NCI-H1105 (cell line): Measurements from ENCODE around the gene GNG11.

Source experiments
- DNase-seq: peaks from one replicate; lab custom pipeline; 2025; lab: John Stamatoyannopoulos, UW

The GNG11 gene

GRCh38 chr7:93948106-93948505, 26.6 kb downstream of the GNG11 start:
- no peak for DNase-seq

GRCh38 chr7:93948873-93949272, 27.3 kb downstream of the GNG11 start:
- no peak for DNase-seq

- DNase-seq, result no peak
Observed at GRCh38 chr7:93949423-93949822, 27.9 kb downstream of the GNG11 start.

- DNase-seq, result no peak
Observed at GRCh38 chr7:93955304-93955703, 33.8 kb downstream of the GNG11 start.

GRCh38 chr7:93957767-93958166, 36.2 kb downstream of the GNG11 start:
- no peak for DNase-seq

- no peak for DNase-seq
Observed at GRCh38 chr7:93958216-93958615, 36.7 kb downstream of the GNG11 start.

GRCh38 chr7:93958651-93959050, 37.1 kb downstream of the GNG11 start:
- DNase-seq, result no peak

- DNase-seq, result no peak
Observed at GRCh38 chr7:93960986-93961385, 39.5 kb downstream of the GNG11 start.

GRCh38 chr7:93964262-93964661, 42.7 kb downstream of the GNG11 start:
- no peak for DNase-seq

GRCh38 chr7:93964813-93965212, 43.3 kb downstream of the GNG11 start:
- DNase-seq, result no peak

- DNase-seq, result no peak
Observed at GRCh38 chr7:93968911-93969620, 47.5 kb downstream of the GNG11 start.

- no peak for DNase-seq
Observed at GRCh38 chr7:93972029-93972725, 50.6 kb downstream of the GNG11 start.

GRCh38 chr7:93973134-93973533, 51.6 kb downstream of the GNG11 start:
- DNase-seq, result no peak

- no peak for DNase-seq
Observed at GRCh38 chr7:93977211-93977950, 55.8 kb downstream of the GNG11 start.
